CD4-positive, alpha-beta T cell treated with Interleukin-2 at 100 ng/mL for 4 hours (primary cell): ENCODE data around the gene MEGF6.
"Not testable (repeated sequence)": the region's sequence is repeated elsewhere in the genome, so short reads cannot be mapped to it uniquely, and the experiment has no call there.

Source experiments
- DNase-seq: peaks from one replicate; pipeline ENCODE4 v3.0.0-alpha.2; 2020; ENCODE audit warnings: low spot score

Gene MEGF6

GRCh38 chr1:3595949-3596348, 15.4 kb downstream of the MEGF6 start:
- no peak for DNase-seq

GRCh38 chr1:3594706-3595377, 16.5 kb downstream of the MEGF6 start:
- DNase-seq = no peak

GRCh38 chr1:3593745-3594144, 17.6 kb downstream of the MEGF6 start:
- no peak for DNase-seq

GRCh38 chr1:3593334-3593733, 18.0 kb downstream of the MEGF6 start:
- no peak for DNase-seq

- no peak for DNase-seq
Observed at GRCh38 chr1:3590951-3591865, 20.1 kb downstream of the MEGF6 start.

- no peak for DNase-seq
Observed at GRCh38 chr1:3590139-3590763, 21.1 kb downstream of the MEGF6 start.

GRCh38 chr1:3588395-3588794, 22.9 kb downstream of the MEGF6 start:
- no peak for DNase-seq

GRCh38 chr1:3586986-3587759, 24.1 kb downstream of the MEGF6 start:
- DNase-seq = no peak

- no peak for DNase-seq
Observed at GRCh38 chr1:3585940-3586568, 25.3 kb downstream of the MEGF6 start.

GRCh38 chr1:3585353-3585868, 25.9 kb downstream of the MEGF6 start:
- not testable (repeated sequence) for DNase-seq

GRCh38 chr1:3584915-3585314, 26.4 kb downstream of the MEGF6 start:
- DNase-seq = no peak

GRCh38 chr1:3583751-3584150, 27.6 kb downstream of the MEGF6 start:
- not testable (repeated sequence) for DNase-seq

GRCh38 chr1:3581296-3582036, 29.8 kb downstream of the MEGF6 start:
- no peak for DNase-seq

GRCh38 chr1:3580231-3580630, 31.1 kb downstream of the MEGF6 start:
- DNase-seq = no peak

- DNase-seq = no peak
Observed at GRCh38 chr1:3579626-3580025, 31.7 kb downstream of the MEGF6 start.

- no peak for DNase-seq
Observed at GRCh38 chr1:3578906-3579305, 32.4 kb downstream of the MEGF6 start.

GRCh38 chr1:3578433-3578805, 32.9 kb downstream of the MEGF6 start:
- no peak for DNase-seq

GRCh38 chr1:3577711-3578432, 33.4 kb downstream of the MEGF6 start:
- DNase-seq = no peak

- no peak for DNase-seq
Observed at GRCh38 chr1:3577300-3577699, 34.0 kb downstream of the MEGF6 start.

GRCh38 chr1:3575993-3576392, 35.3 kb downstream of the MEGF6 start:
- no peak for DNase-seq
